SK-N-SH (cell line): Measurements from ENCODE around the gene CPA3. TPM values are rescaled to one million over a fixed set of nuclear protein-coding genes. Genes with fewer than 3 reads are reported as not detected.

ENCODE experiments used
- CTCF ChIA-PET: fragments of 300-600, 350-600 bp; formaldehyde crosslinking; extraction: SDS; loops from one replicate; lab custom pipeline; 2021; lab: Yijun Ruan, JAX
- POLR2A ChIA-PET: fragments of 350-600 bp; sonication (Branson Sonifier 250); formaldehyde crosslinking; extraction: SDS; loops from one replicate; lab custom pipeline; 2020; ENCODE audit warnings: antibody characterized with exemption, inconsistent platforms; lab: Yijun Ruan, JAX
- DNase-seq: peaks from one replicate; pipeline ENCODE4 v3.0.0; 2012
- H2AFZ ChIP-seq: fragments of 200-600 bp; sonication (generic); 2 replicates; pipeline ENCODE4 v1.8.1; 2016; ENCODE audit warnings: antibody characterized with exemption, mild to moderate bottlenecking, low read depth
- H3F3A ChIP-seq: fragments of 200-600 bp; sonication (generic); replicated peaks from 2 replicates; pipeline ENCODE3; 2016; ENCODE audit warnings: antibody characterized with exemption, mild to moderate bottlenecking; ENCODE audit not compliant: insufficient read depth
- H3K27ac ChIP-seq, 2 experiments: fragments of 200-500 bp in 1 of 2; fragments of 200-600 bp in 1 of 2; sonication (Bioruptor generic) in 1 of 2; sonication (generic), shearing (Covaris generic) in 1 of 2; 2 replicates each; pipeline versions ENCODE4 v1.5.1 to v1.6.1; 2014 to 2016; ENCODE audit warnings: low read depth in 2 of 2, inconsistent platforms in 1 of 2, low read length in 1 of 2, mild to moderate bottlenecking in 1 of 2, mixed read lengths in 1 of 2
- H3K27me3 ChIP-seq: fragments of 200-600 bp; sonication (generic), shearing (Covaris generic); 2 replicates; pipeline ENCODE4 v1.6.1; 2016; ENCODE audit warnings: mixed run types; ENCODE audit not compliant: insufficient read depth
- H3K36me3 ChIP-seq, 2 experiments: fragments of 200-500 bp in 1 of 2; fragments of 200-600 bp in 1 of 2; sonication (Bioruptor generic) in 1 of 2; sonication (generic) in 1 of 2; replicated peaks in 1 of 2; 2 replicates each; pipeline versions ENCODE3 to v1.5.1; 2014 to 2016; ENCODE audit warnings: low read length in 1 of 2, mild to moderate bottlenecking in 1 of 2; ENCODE audit not compliant: insufficient read depth in 2 of 2, control insufficient read depth in 1 of 2
- H3K4me1 ChIP-seq, 2 experiments: fragments of 200-500 bp in 1 of 2; fragments of 200-600 bp in 1 of 2; sonication (Bioruptor generic) in 1 of 2; sonication (generic), shearing (Covaris generic) in 1 of 2; 2 replicates each; pipeline versions ENCODE4 v1.5.1 to v1.6.1; 2014 to 2016; ENCODE audit warnings: low read depth in 1 of 2, low read length in 1 of 2, mixed run types in 1 of 2; ENCODE audit not compliant: insufficient read depth in 2 of 2, control insufficient read depth in 1 of 2
- H3K4me2 ChIP-seq: fragments of 200-600 bp; sonication (generic), shearing (Covaris generic); 2 replicates; pipeline ENCODE4 v1.6.1; 2017; ENCODE audit warnings: mixed run types
- H3K4me3 ChIP-seq, 2 experiments: fragments of 200-500 bp in 1 of 2; fragments of 200-600 bp in 1 of 2; sonication (Bioruptor generic) in 1 of 2; sonication (generic), shearing (Covaris generic) in 1 of 2; 2 replicates each; pipeline versions ENCODE4 v1.5.1 to v1.8.1; 2014 to 2016; ENCODE audit warnings: low read depth in 2 of 2, inconsistent platforms in 1 of 2, low read length in 1 of 2, mild to moderate bottlenecking in 1 of 2, mixed read lengths in 1 of 2, moderate library complexity in 1 of 2
- H3K79me2 ChIP-seq: fragments of 200-600 bp; sonication (generic); 2 replicates; pipeline ENCODE4 v1.8.1; 2017; ENCODE audit warnings: mild to moderate bottlenecking; ENCODE audit not compliant: insufficient read depth
- H3K9ac ChIP-seq: fragments of 200-600 bp; sonication (generic); 2 replicates; pipeline ENCODE4 v1.6.1; 2017; ENCODE audit warnings: mixed run types
- H3K9me2 ChIP-seq: fragments of 200-600 bp; sonication (generic); 2 replicates; pipeline ENCODE4 v1.6.1; 2017; ENCODE audit warnings: mixed run types
- H3K9me3 ChIP-seq: fragments of 200-600 bp; sonication (generic); 2 replicates; pipeline ENCODE4 v1.6.1; 2017; ENCODE audit warnings: mixed run types, mild to moderate bottlenecking, moderate library complexity
- H4K20me1 ChIP-seq: fragments of 200-600 bp; sonication (generic); 2 replicates; pipeline ENCODE4 v1.6.1; 2017; ENCODE audit warnings: mild to moderate bottlenecking, mixed run types; ENCODE audit not compliant: insufficient read depth
- CTCF ChIP-seq: fragments of 200-600 bp; sonication (generic); IDR thresholded peaks from 2 replicates; pipeline ENCODE4 v1.6.1; 2017; ENCODE audit warnings: antibody characterized with exemption, mild to moderate bottlenecking, moderate library complexity
- EP300 ChIP-seq, 2 experiments: IDR thresholded peaks; 2 replicates each; pipeline versions ENCODE4 v1.4.0 to v1.6.1; 2012; ENCODE audit warnings: borderline replicate concordance in 1 of 2, low read depth in 1 of 2, low read length in 1 of 2
- FOSL2 ChIP-seq: IDR thresholded peaks from 2 replicates; pipeline ENCODE4 v1.4.0; 2012; ENCODE audit warnings: low read depth, mild to moderate bottlenecking, moderate library complexity, borderline replicate concordance
- FOXJ3 ChIP-seq: sonication (generic); formaldehyde crosslinking; IDR thresholded peaks from 2 replicates; pipeline ENCODE4 v1.5.1; 2020; ENCODE audit warnings: mild to moderate bottlenecking, missing genetic modification reagents
- GABPA ChIP-seq: IDR thresholded peaks from 2 replicates; pipeline ENCODE4 v1.4.0; 2012; ENCODE audit warnings: low read depth, mild to moderate bottlenecking
- JUND ChIP-seq: IDR thresholded peaks from 2 replicates; pipeline ENCODE4 v1.4.0; 2012
- MAX ChIP-seq: IDR thresholded peaks from 2 replicates; pipeline ENCODE4 v1.4.0; 2012; ENCODE audit warnings: low read depth
- MXI1 ChIP-seq: IDR thresholded peaks from 2 replicates; pipeline ENCODE4 v1.6.1; 2012; ENCODE audit warnings: mild to moderate bottlenecking, low read depth, low read length, improper control_type of control experiment
- NRF1 ChIP-seq: IDR thresholded peaks from 2 replicates; pipeline ENCODE4 v1.6.1; 2012; ENCODE audit warnings: low read depth, mild to moderate bottlenecking, low read length
- PBX3 ChIP-seq: IDR thresholded peaks from 2 replicates; pipeline ENCODE4; 2012
- REST ChIP-seq: IDR thresholded peaks from 2 replicates; pipeline ENCODE4 v1.6.1; 2012; ENCODE audit warnings: mild to moderate bottlenecking, low read depth, low read length, moderate library complexity
- SIN3A ChIP-seq: IDR thresholded peaks from 2 replicates; pipeline ENCODE4 v1.6.1; 2012; ENCODE audit warnings: low read depth, mild to moderate bottlenecking, low read length, moderate library complexity, borderline replicate concordance
- TAF1 ChIP-seq: IDR thresholded peaks from 2 replicates; pipeline ENCODE4 v1.6.1; 2012; ENCODE audit warnings: low read depth, mild to moderate bottlenecking, low read length, moderate library complexity, borderline replicate concordance
- TEAD4 ChIP-seq: IDR thresholded peaks from 2 replicates; pipeline ENCODE4 v1.4.0; 2012; ENCODE audit warnings: mild to moderate bottlenecking, borderline replicate concordance; ENCODE audit not compliant: insufficient read depth
- WGBS: methylation state at CpG from one replicate; pipeline ENCODE4 v1.1.6; 2017; ENCODE audit warnings: low lambda C conversion rate; 5-methylcytosine and 5-hydroxymethylcytosine counted together
- polyA plus RNA-seq, 3 experiments: library from polyadenylated mRNA; depleted of rRNA; stranded (reverse); fragments of >200 nt; gene quantifications; 2 replicates each; pipeline ENCODE4 v1.2.3, GENCODE V29; 2012

Gene CPA3
- polyA plus RNA-seq, 1 of the 3 experiments (the other 2 are of a cell fraction): not detected

- DNase-seq: no peak
- no peak overlapping the region for H3K9ac ChIP-seq
- no peaks in the 10 kb centered on the region for H3K9me2 ChIP-seq
- ChIA-PET POLR2A (no interaction called here), CTCF (interaction anchor here (0.6 to 8.8 kb wide), 5 partner anchors 80 to 608 kb away, joined by 3 to 126 read pairs (median 54); no protein-coding TSS in a partner anchor)
- no peaks in the 10 kb centered on the region for H4K20me1 ChIP-seq
- no peak overlapping the region for H2AFZ ChIP-seq
- no peaks in the 10 kb centered on the region for H3F3A ChIP-seq
- H3K4me1 ChIP-seq: 0 out of 4 replicates have a peak, but pooled peaks cover 0 to 4% of the 10 kb centered on the region in 2 experiments
- no peak overlapping the region for H3K4me3 ChIP-seq
- no peak overlapping the region for H3K27ac ChIP-seq
- H3K9me3 ChIP-seq: no peaks in the 10 kb centered on the region
- no peaks in the 10 kb centered on the region for H3K79me2 ChIP-seq
- H3K36me3 ChIP-seq: no peaks in the 10 kb centered on the region
- 80% methylated on average over 3 of the region's 3 CpGs for WGBS
- TF ChIP-seq GABPA (no peak), FOSL2 (no peak), REST (peak; percentile 85), JUND (no peak), FOXJ3 (CRISPR knock-in tag) (no peak)
- H3K27me3 ChIP-seq: no peaks in the 10 kb centered on the region
- no peak overlapping the region for H3K4me2 ChIP-seq
These were observed 75.9 kb downstream of the CPA3 start for GRCh38 chr3:148940983-148941382.

- 16% methylated on average over 2 of the region's 2 CpGs for WGBS
- TF ChIP-seq REST (no peak), MXI1 (peak; percentile 91), PBX3 (peak; percentile 95), JUND (peak; percentile 72), CTCF (peak; percentile 81), EP300 (IDR thresholded peaks at IDR 0.05; ENCODE audit: borderline replicate concordance in 1 of 2, low read depth in 1 of 2, low read length in 1 of 2) (peak; percentile 24 to 29; a peak in 2 of 4 replicates), NRF1 (no peak), MAX (peak; percentile 51; the same call in 1 of the 2 replicates), TAF1 (no peak), SIN3A (no peak; the same call in 1 of the 2 replicates), TEAD4 (no peak)
These were observed 78.6 kb downstream of the CPA3 start for GRCh38 chr3:148943506-148944205.

More at GRCh38 chr3:148943506-148944205, 78.6 kb downstream of the CPA3 start:
- POLR2A ChIA-PET: no interaction called here
- CTCF ChIA-PET: interaction anchor here (0.6 to 8.8 kb wide), 27 partner anchors 10 to 1596 kb away, joined by 3 to 126 read pairs (median 4); partner anchors contain the start of gene CPA3
- Histone ChIP-seq H3K79me2 (no peaks in the 10 kb centered on the region), H3K27me3 (no peaks in the 10 kb centered on the region), H3K4me3 (no peak overlapping the region), H3F3A (no peaks in the 10 kb centered on the region), H3K9ac (no peak overlapping the region), H3K9me3 (no peaks in the 10 kb centered on the region), H2AFZ (no peak overlapping the region), H3K36me3 (no peaks in the 10 kb centered on the region), H3K27ac (no peak overlapping the region), H3K4me1 (0 out of 4 replicates have a peak, but pooled peaks cover 0 to 4% of the 10 kb centered on the region in 2 experiments), H3K9me2 (no peaks in the 10 kb centered on the region), H3K4me2 (no peak overlapping the region), H4K20me1 (no peaks in the 10 kb centered on the region)
- DNase-seq: peak; percentile 70
